Right lobe of liver (tissue), 4 donors: ENCODE data around the gene TCF12.

Experiments used
- POLR2A ChIP-seq: fragments of 450-650 bp; IDR thresholded peaks from one replicate; pipeline ENCODE4 v1.6.1; 2017; ENCODE audit warnings: antibody characterized with exemption, mild to moderate bottlenecking
- TF ChIP-seq, protein P1 (sequence below), 4 donors: fragments of 200-600 bp in 3 of 4; fragments of 450-650 bp in 1 of 4; IDR thresholded peaks; one replicate each; pipeline versions ENCODE4 v1.5.1 to v1.8.0; 2016 to 2022; ENCODE audit warnings: antibody characterized with exemption in 4 of 4, mild to moderate bottlenecking in 2 of 4
- donor health status: DM: no; HTN: no; CAD: no.
- donor health status: DM: no; HTN: no; CAD: no.
- donor health status: DM: no; HTN: yes; CAD: no.

DNA sequence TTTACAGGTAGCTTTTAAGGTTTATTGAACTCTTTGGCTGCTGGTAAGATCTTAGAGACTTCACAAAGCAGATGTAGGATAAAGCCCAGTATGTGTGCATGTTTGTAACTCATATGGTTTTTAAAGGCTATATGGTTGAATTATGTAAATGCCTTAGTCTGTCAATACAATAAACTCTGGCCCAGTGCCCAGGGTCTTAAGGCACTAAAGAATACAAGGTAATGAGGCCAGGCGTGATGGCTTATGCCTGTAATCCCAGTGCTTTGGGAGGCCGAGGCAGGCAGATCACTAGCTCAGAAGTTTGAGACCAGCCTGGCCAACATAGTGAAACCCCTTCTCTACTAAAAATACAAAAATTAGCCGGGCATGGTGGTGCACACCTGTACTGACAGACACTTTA lies 287.6 kb downstream of the TCF12 start:
- TF ChIP-seq, protein P1, sequence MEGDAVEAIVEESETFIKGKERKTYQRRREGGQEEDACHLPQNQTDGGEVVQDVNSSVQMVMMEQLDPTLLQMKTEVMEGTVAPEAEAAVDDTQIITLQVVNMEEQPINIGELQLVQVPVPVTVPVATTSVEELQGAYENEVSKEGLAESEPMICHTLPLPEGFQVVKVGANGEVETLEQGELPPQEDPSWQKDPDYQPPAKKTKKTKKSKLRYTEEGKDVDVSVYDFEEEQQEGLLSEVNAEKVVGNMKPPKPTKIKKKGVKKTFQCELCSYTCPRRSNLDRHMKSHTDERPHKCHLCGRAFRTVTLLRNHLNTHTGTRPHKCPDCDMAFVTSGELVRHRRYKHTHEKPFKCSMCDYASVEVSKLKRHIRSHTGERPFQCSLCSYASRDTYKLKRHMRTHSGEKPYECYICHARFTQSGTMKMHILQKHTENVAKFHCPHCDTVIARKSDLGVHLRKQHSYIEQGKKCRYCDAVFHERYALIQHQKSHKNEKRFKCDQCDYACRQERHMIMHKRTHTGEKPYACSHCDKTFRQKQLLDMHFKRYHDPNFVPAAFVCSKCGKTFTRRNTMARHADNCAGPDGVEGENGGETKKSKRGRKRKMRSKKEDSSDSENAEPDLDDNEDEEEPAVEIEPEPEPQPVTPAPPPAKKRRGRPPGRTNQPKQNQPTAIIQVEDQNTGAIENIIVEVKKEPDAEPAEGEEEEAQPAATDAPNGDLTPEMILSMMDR (IDR thresholded peaks at IDR 0.05), result no peak
- no peak for TF ChIP-seq POLR2A
